IPS-15b (cell line): Measurements from ENCODE around the gene ATP1A3.
"Not testable (repeated sequence)": the region's sequence is repeated elsewhere in the genome, so short reads cannot be mapped to it uniquely, and the experiment has no call there.

Experiments used
- H3K27me3 ChIP-seq: one replicate; pipeline ENCODE4 v1.6.1; 2013; ENCODE audit warnings: low read length; ENCODE audit not compliant: control insufficient read depth, insufficient read depth
- H3K36me3 ChIP-seq: one replicate; pipeline ENCODE4 v1.6.1; 2013; ENCODE audit warnings: low read length; ENCODE audit not compliant: control insufficient read depth, insufficient read depth
- H3K4me1 ChIP-seq: one replicate; pipeline ENCODE4 v1.6.1; 2013; ENCODE audit warnings: mild to moderate bottlenecking, low read length; ENCODE audit not compliant: control insufficient read depth, insufficient read depth
- H3K4me3 ChIP-seq: one replicate; pipeline ENCODE4 v1.5.1; 2013; ENCODE audit warnings: low read depth, low read length
- H3K9ac ChIP-seq: one replicate; pipeline ENCODE4 v1.6.1; 2013; ENCODE audit warnings: low read depth, mild to moderate bottlenecking, low read length
- H3K9me3 ChIP-seq: one replicate; pipeline ENCODE4 v1.6.1; 2013; ENCODE audit warnings: mild to moderate bottlenecking, low read length; ENCODE audit not compliant: control insufficient read depth, insufficient read depth

The ATP1A3 gene

GRCh38 chr19:41991925-41992569 is 2.0 kb downstream of the ATP1A3 start:
- not testable (repeated sequence) for H3K4me1 ChIP-seq, H3K9ac ChIP-seq, H3K4me3 ChIP-seq, H3K9me3 ChIP-seq
- Histone ChIP-seq H3K36me3 (peaks cover 15% of the 10 kb centered on the region), H3K27me3 (peaks cover 27% of the 10 kb centered on the region)

GRCh38 chr19:41991025-41991424 is 3.0 kb downstream of the ATP1A3 start:
- H3K36me3 ChIP-seq = peaks cover 19% of the 10 kb centered on the region
- H3K4me1 ChIP-seq = peaks cover 4% of the 10 kb centered on the region
- no peaks in the 10 kb centered on the region for H3K9me3 ChIP-seq
- peaks cover 18% of the 10 kb centered on the region for H3K27me3 ChIP-seq
- H3K9ac ChIP-seq = no peak overlapping the region
- H3K4me3 ChIP-seq = no peak overlapping the region

DNA sequence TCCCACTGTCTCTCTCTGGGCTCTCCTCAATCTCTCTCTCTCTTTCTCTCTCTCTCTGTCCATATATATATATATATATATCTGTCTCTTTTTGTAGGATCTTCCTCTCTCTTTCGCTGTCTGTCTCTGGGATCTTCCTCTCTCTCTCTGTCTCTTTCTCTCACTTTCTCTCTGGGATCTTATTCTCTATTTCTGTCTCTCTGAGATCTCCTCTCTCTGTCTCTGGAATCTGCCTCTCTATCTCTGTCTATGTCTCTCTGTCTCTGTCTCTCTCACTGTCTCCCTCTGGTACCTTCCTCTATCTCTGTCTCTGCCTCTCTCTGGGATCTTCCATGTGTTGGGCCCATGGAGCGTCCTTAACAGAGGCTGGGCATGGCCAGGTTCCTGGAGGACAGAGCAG is 3.4 kb downstream of the ATP1A3 start:
- Histone ChIP-seq H3K9ac (no peak overlapping the region), H3K36me3 (peaks cover 22% of the 10 kb centered on the region), H3K4me1 (peaks cover 4% of the 10 kb centered on the region), H3K9me3 (no peaks in the 10 kb centered on the region), H3K4me3 (no peak overlapping the region), H3K27me3 (peaks cover 14% of the 10 kb centered on the region)

DNA sequence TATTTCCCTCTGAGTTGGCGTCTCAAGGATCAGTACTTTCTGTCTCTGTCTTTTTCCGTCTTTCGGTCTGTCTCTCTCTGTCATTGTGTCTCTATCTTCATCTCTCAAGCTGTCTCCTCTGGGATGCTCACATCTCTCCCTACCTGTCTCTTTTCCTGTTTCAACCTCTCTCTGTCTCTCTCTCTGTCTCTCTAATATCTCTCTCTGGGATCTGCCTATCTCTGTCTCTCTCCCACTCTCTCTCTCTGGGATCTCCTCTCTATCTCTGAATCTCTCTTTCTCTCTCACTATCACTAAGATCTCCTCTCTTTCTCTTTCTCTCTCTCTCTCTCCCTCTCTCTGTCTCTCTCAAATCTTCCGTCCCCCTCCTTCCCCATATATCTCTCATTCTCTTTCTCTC is 4.0 kb downstream of the ATP1A3 start:
- H3K27me3 ChIP-seq = peaks cover 8% of the 10 kb centered on the region
- H3K4me3 ChIP-seq = no peak overlapping the region
- H3K36me3 ChIP-seq = peaks cover 28% of the 10 kb centered on the region
- H3K4me1 ChIP-seq = peaks cover 4% of the 10 kb centered on the region
- no peak overlapping the region for H3K9ac ChIP-seq
- no peaks in the 10 kb centered on the region for H3K9me3 ChIP-seq

GRCh38 chr19:41988947-41989346 is 5.1 kb downstream of the ATP1A3 start:
- no peaks in the 10 kb centered on the region for H3K9me3 ChIP-seq
- H3K9ac ChIP-seq = no peak overlapping the region
- H3K4me1 ChIP-seq = peaks cover 4% of the 10 kb centered on the region
- H3K27me3 ChIP-seq = peaks cover 2% of the 10 kb centered on the region
- no peak overlapping the region for H3K4me3 ChIP-seq
- peaks cover 31% of the 10 kb centered on the region for H3K36me3 ChIP-seq

- peaks cover 31% of the 10 kb centered on the region for H3K36me3 ChIP-seq
- H3K9me3 ChIP-seq = no peaks in the 10 kb centered on the region
These were observed 6.7 kb downstream of the ATP1A3 start for GRCh38 chr19:41987141-41987860.

GRCh38 chr19:41984961-41985360 is 9.1 kb downstream of the ATP1A3 start:
- Histone ChIP-seq H3K4me3 (no peak overlapping the region), H3K9me3 (no peaks in the 10 kb centered on the region), H3K4me1 (no peaks in the 10 kb centered on the region), H3K9ac (no peak overlapping the region), H3K36me3 (peaks cover 31% of the 10 kb centered on the region), H3K27me3 (no peaks in the 10 kb centered on the region)

More at GRCh38 chr19:41987141-41987860, 6.7 kb downstream of the ATP1A3 start:
- Histone ChIP-seq H3K4me3 (no peak overlapping the region), H3K27me3 (no peaks in the 10 kb centered on the region), H3K9ac (no peak overlapping the region), H3K4me1 (no peaks in the 10 kb centered on the region)

GRCh38 chr19:41981724-41982123 is 12.3 kb downstream of the ATP1A3 start:
- H3K4me3 ChIP-seq = no peak overlapping the region
- peaks cover 25% of the 10 kb centered on the region for H3K36me3 ChIP-seq
- no peaks in the 10 kb centered on the region for H3K4me1 ChIP-seq
- H3K9me3 ChIP-seq = no peaks in the 10 kb centered on the region
- H3K27me3 ChIP-seq = no peaks in the 10 kb centered on the region
- H3K9ac ChIP-seq = no peak overlapping the region

- no peak overlapping the region for H3K4me3 ChIP-seq
- H3K36me3 ChIP-seq = peaks cover 22% of the 10 kb centered on the region
- no peaks in the 10 kb centered on the region for H3K9me3 ChIP-seq
- no peak overlapping the region for H3K9ac ChIP-seq
- no peaks in the 10 kb centered on the region for H3K4me1 ChIP-seq
- no peaks in the 10 kb centered on the region for H3K27me3 ChIP-seq
These were observed 15.6 kb downstream of the ATP1A3 start for GRCh38 chr19:41978470-41978869.

DNA sequence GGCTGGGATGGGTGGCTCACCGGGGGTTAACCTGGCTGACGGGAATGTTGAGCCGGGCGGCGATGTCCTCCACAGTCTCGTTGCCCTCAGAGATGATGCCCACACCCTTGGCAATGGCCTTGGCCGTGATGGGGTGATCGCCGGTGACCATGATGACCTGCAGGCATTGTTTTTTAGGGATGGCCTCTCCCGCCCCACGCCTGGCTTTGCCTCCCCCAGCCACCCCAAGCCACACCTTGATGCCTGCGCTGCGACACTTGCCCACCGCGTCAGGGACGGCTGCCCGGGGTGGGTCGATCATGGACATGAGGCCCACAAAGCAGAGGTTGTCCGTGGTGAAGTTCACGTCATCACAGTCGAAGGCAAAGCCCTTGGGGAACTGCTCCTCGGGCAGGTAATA is 16.1 kb downstream of the ATP1A3 start:
- Histone ChIP-seq H3K4me3 (no peak overlapping the region), H3K27me3 (no peaks in the 10 kb centered on the region), H3K9ac (no peak overlapping the region), H3K4me1 (no peaks in the 10 kb centered on the region), H3K36me3 (peaks cover 22% of the 10 kb centered on the region), H3K9me3 (no peaks in the 10 kb centered on the region)

GRCh38 chr19:41974652-41975051 is 19.4 kb downstream of the ATP1A3 start:
- no peak overlapping the region for H3K9ac ChIP-seq
- H3K27me3 ChIP-seq = no peaks in the 10 kb centered on the region
- no peaks in the 10 kb centered on the region for H3K4me1 ChIP-seq

DNA sequence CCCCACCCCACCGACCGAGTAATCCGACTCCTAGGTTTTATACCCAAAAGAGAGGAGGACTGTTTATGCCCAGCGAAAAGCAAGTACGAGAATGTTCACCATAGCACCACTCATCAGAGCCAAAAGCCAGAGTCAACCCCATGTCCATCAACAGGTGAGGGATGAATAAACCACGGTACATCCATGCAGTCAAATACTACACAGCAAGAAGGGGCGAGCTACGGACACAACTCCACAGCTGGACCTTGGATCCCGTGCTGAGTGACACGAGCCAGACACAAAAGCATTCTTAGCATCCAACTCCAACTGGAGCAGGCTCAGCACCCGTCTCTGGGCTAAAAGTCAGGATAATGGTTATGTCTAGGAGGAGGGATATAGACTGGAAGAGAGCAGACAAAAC is 22.7 kb downstream of the ATP1A3 start:
- peaks cover 25% of the 10 kb centered on the region for H3K36me3 ChIP-seq
- H3K4me1 ChIP-seq = no peaks in the 10 kb centered on the region
- H3K9me3 ChIP-seq = no peaks in the 10 kb centered on the region
- no peaks in the 10 kb centered on the region for H3K27me3 ChIP-seq
- no peak overlapping the region for H3K4me3 ChIP-seq
- no peak overlapping the region for H3K9ac ChIP-seq

More at GRCh38 chr19:41974652-41975051, 19.4 kb downstream of the ATP1A3 start:
- Histone ChIP-seq H3K36me3 (peaks cover 24% of the 10 kb centered on the region), H3K4me3 (no peak overlapping the region), H3K9me3 (no peaks in the 10 kb centered on the region)
